NT2/D1 (cell line): ENCODE data around the gene GLCE.

Source experiments
- SUZ12 ChIP-seq: IDR thresholded peaks from 2 replicates; pipeline ENCODE4 v1.6.1; 2011; ENCODE audit not compliant: insufficient read length, insufficient read depth; ENCODE audit errors: extremely low read depth
- YY1 ChIP-seq: IDR thresholded peaks from 2 replicates; pipeline ENCODE4 v1.6.1; 2011; ENCODE audit not compliant: insufficient read length, insufficient read depth
- ZNF274 ChIP-seq: IDR thresholded peaks from 2 replicates; pipeline ENCODE4 v1.6.1; 2011; ENCODE audit warnings: mild to moderate bottlenecking, low read depth, low read length

GRCh38 chr15:69293741-69294615 lies 133.5 kb downstream of the GLCE start:
- TF ChIP-seq SUZ12 = no peak
- no peak for TF ChIP-seq ZNF274
- no peak for TF ChIP-seq YY1
